Measurements from ENCODE around the gene ABCB11.

- TF ChIP-seq CTCF (IDR thresholded peaks at IDR 0.05) (no peak), POLR2A (IDR thresholded peaks at IDR 0.05) (no peak), EP300 (IDR thresholded peaks at IDR 0.05) (no peak), POLR2AphosphoS5 (IDR thresholded peaks at IDR 0.05) (no peak)
Observed at GRCh38 chr2:168993538-168993937, 37.6 kb downstream of the ABCB11 start.

Measured in sigmoid colon (tissue), 4 donors.